CD4-positive, alpha-beta memory T cell (primary cell): Measurements from ENCODE around the gene SLX4IP. TPM values are rescaled to one million over a fixed set of nuclear protein-coding genes. Genes with fewer than 3 reads are reported as not detected.

Source experiments
- CTCF ChIA-PET: fragments of 350-600 bp; sonication (Branson Sonifier 250); formaldehyde crosslinking; loops from one replicate; lab custom pipeline; 2021; ENCODE audit warnings: inconsistent platforms; ENCODE audit not compliant: partially characterized antibody; lab: Charles Lee
- POLR2A ChIA-PET: fragments of 350-600 bp; sonication (Branson Sonifier 250); formaldehyde crosslinking; loops from one replicate; lab custom pipeline; 2021; ENCODE audit not compliant: partially characterized antibody; lab: Charles Lee
- DNase-seq, 5 donors: peaks; one replicate each; pipeline versions ENCODE4 v3.0.0 to v3.0.0-alpha.2; 2020 to 2022; ENCODE audit warnings: mixed read lengths in 1 of 5
- H3K27ac ChIP-seq: one replicate; pipeline ENCODE4 v1.7.0; 2013; ENCODE audit warnings: low read depth, low read length
- H3K27me3 ChIP-seq: 2 replicates; pipeline ENCODE4 v1.7.0; 2013; ENCODE audit warnings: mild to moderate bottlenecking, low read length, moderate library complexity; ENCODE audit not compliant: insufficient read depth
- H3K36me3 ChIP-seq: 2 replicates; pipeline ENCODE4 v1.7.0; 2013; ENCODE audit warnings: mild to moderate bottlenecking, low read length, moderate library complexity; ENCODE audit not compliant: insufficient read depth
- H3K4me1 ChIP-seq: 2 replicates; pipeline ENCODE4 v1.7.0; 2013; ENCODE audit warnings: mild to moderate bottlenecking, low read length, moderate library complexity; ENCODE audit not compliant: insufficient read depth
- H3K4me3 ChIP-seq, 2 donors: one replicate each; pipeline ENCODE4 v1.7.0; 2013; ENCODE audit warnings: low read length in 2 of 2, mild to moderate bottlenecking in 1 of 2
- H3K9me3 ChIP-seq, 2 donors: one replicate each; pipeline ENCODE4 v1.7.0; 2013; ENCODE audit warnings: low read length in 2 of 2, control low read depth in 1 of 2; ENCODE audit not compliant: control insufficient read depth in 1 of 2
- H3K27ac Mint-ChIP-seq, 7 donors: one replicate each; pipeline ENCODE4 v1.8.0; 2020 to 2021; ENCODE audit warnings: mixed read lengths in 7 of 7, mild to moderate bottlenecking in 6 of 7, inconsistent platforms in 3 of 7, moderate library complexity in 3 of 7
- H3K27me3 Mint-ChIP-seq, 2 donors: one replicate each; pipeline ENCODE4 v1.8.0; 2020 to 2021; ENCODE audit warnings: mixed read lengths in 2 of 2
- H3K36me3 Mint-ChIP-seq, 2 donors: one replicate each; pipeline ENCODE4 v1.8.0; 2020 to 2021; ENCODE audit warnings: mixed read lengths in 2 of 2, inconsistent platforms in 1 of 2, mild to moderate bottlenecking in 1 of 2
- H3K4me1 Mint-ChIP-seq, 4 donors: one replicate each; pipeline ENCODE4 v1.8.0; 2020 to 2021; ENCODE audit warnings: mixed read lengths in 4 of 4, mild to moderate bottlenecking in 1 of 4
- H3K4me3 Mint-ChIP-seq, 8 donors: one replicate each; pipeline ENCODE4 v1.8.0; 2020 to 2021; ENCODE audit warnings: mixed read lengths in 8 of 8, mild to moderate bottlenecking in 7 of 8, moderate library complexity in 6 of 8, inconsistent platforms in 3 of 8
- H3K9me3 Mint-ChIP-seq, 8 donors: one replicate each; pipeline ENCODE4 v1.8.0; 2020 to 2021; ENCODE audit warnings: mixed read lengths in 8 of 8, mild to moderate bottlenecking in 5 of 8, inconsistent platforms in 3 of 8, moderate library complexity in 1 of 8
- intact Hi-C: fragments of 100-400 bp; cut with micrococcal nuclease; formaldehyde crosslinking; loops from one replicate; pipeline ENCODE4 v1.15.1; 2023
- polyA plus RNA-seq, 2 donors: library from polyadenylated mRNA; unstranded; fragments of 300-500 nt; fragmentation: Illumina TruSeq; gene quantifications; one replicate each; pipeline ENCODE4 v1.2.3, GENCODE V29; 2021
- total RNA-seq, 2 experiments: library from RNA; stranded (reverse); gene quantifications; one replicate each; pipeline ENCODE4 v1.2.3, GENCODE V29; 2021

The SLX4IP gene
- total and polyA plus RNA-seq, 4 experiments from 2014 or later: 1.5 to 6.6 (median 4.0) TPM

DNA sequence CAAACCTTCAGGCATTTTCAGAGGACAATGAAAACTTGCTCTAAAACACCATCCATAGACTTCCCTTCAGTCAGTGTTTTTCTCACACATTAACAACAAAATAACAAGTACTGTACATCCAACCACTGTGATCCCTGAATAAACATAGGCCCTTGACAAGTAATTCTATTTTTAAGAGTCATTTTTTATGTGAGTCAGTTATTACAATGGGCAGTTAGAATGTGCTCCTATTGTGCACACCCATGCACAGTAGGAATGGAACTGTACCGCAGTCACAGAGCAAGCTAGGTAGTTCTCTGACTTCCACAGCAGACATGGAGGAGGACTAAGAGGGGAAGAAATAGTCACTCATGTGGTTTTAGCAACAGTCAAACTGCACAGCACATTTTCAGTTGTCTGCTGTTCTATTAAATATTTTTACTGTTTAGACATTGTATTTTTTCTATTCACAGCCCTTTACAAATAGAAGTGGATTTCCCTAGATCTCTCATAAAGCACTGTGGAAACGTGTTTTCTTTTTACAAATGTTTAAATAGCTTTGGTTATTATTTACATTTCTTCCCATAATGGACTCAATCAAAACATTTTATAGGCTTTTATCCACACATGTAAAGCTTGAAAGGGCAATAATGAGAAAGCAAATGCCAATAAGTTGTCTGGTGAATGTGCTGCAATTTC is 138.3 kb downstream of the SLX4IP start:
- intact Hi-C loops: no loop called here
- no peaks in the 10 kb centered on the region for H3K27me3 Mint-ChIP-seq
- H3K4me3 ChIP-seq: no peak overlapping the region
- H3K4me3 Mint-ChIP-seq: no peak overlapping the region
- no peak overlapping the region for H3K27ac ChIP-seq
- ChIA-PET CTCF (no interaction called here), POLR2A (no interaction called here)
- H3K4me1 ChIP-seq: peaks cover 12% of the 10 kb centered on the region
- no peaks in the 10 kb centered on the region for H3K9me3 Mint-ChIP-seq
- no peak for DNase-seq
- peaks cover 13 to 28% (median 24%) of the 10 kb centered on the region in 4 donors for H3K4me1 Mint-ChIP-seq
- H3K9me3 ChIP-seq: no peaks in the 10 kb centered on the region
- H3K36me3 Mint-ChIP-seq: peaks cover 13 to 32% of the 10 kb centered on the region in 2 donors
- no peak overlapping the region for H3K27ac Mint-ChIP-seq
- H3K27me3 ChIP-seq: no peaks in the 10 kb centered on the region
- H3K36me3 ChIP-seq: no peaks in the 10 kb centered on the region

DNA sequence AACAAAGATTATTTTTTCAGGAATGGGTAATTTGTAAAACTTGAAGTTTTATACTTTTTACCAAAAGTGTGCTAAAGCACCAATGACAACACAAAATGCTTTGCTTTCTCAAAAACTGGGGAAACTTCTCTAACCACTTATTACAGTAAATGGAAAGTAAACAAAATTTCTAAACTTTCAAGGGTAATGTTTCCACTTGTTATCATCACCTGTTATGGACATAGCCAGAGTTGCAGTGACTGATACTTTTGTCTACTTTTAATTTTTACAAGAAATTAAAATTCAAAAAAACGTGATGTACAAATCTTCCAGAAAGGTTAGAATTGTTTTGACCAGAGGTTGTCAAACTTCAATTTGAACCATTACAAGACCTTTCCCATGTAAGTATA is 138.8 kb downstream of the SLX4IP start:
- Histone ChIP-seq H3K27ac (no peak overlapping the region), H3K4me3 (no peak overlapping the region), H3K4me1 (peaks cover 12% of the 10 kb centered on the region), H3K36me3 (no peaks in the 10 kb centered on the region), H3K27me3 (no peaks in the 10 kb centered on the region), H3K9me3 (no peaks in the 10 kb centered on the region)
- intact Hi-C loops: no loop called here
- POLR2A ChIA-PET: no interaction called here
- Mint-ChIP-seq H3K4me1 (peaks cover 15 to 29% (median 24%) of the 10 kb centered on the region in 4 donors), H3K36me3 (peaks cover 13 to 36% of the 10 kb centered on the region in 2 donors), H3K4me3 (no peak overlapping the region), H3K27me3 (no peaks in the 10 kb centered on the region), H3K9me3 (no peaks in the 10 kb centered on the region), H3K27ac (no peak overlapping the region)
- CTCF ChIA-PET: no interaction called here
- DNase-seq: no peak

DNA sequence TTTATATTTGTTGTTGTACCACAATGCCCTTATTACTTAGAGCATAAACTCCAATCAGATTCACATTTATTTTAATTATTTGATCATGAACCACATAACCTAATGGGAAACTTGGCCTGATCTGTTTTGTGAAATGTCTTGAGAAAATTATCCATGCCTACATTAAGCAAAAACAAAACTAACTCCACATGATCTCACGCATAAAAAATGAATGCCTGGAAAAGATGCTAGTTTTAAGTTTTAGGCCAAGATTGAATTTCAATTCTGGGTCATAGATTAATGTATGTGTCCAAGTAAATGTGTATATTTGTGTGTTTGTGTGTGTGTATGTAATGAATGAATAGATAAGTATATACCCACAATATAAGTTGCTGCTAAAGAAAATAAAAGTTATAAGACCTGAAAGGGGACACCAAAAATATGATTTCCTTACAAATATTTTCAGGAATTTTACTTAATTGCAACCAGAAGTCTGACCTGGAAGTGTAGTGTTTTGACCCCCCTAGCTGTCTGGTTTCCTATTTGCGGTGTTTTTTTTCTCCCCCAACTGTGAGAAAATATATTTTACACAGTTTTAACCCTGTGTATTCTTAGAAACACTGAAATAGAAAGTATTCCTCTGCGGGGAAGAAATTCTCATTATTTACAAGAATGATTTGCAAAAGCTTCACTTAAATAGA is 141.4 kb downstream of the SLX4IP start:
- Histone ChIP-seq H3K27ac (no peak overlapping the region), H3K4me3 (no peak overlapping the region), H3K4me1 (peaks cover 5% of the 10 kb centered on the region), H3K27me3 (no peaks in the 10 kb centered on the region), H3K9me3 (no peaks in the 10 kb centered on the region), H3K36me3 (no peaks in the 10 kb centered on the region)
- Mint-ChIP-seq H3K9me3 (no peaks in the 10 kb centered on the region), H3K27ac (no peak overlapping the region), H3K4me1 (peaks cover 9 to 25% (median 14%) of the 10 kb centered on the region in 4 donors), H3K4me3 (no peak overlapping the region), H3K27me3 (no peaks in the 10 kb centered on the region), H3K36me3 (peaks cover 7 to 38% of the 10 kb centered on the region in 2 donors)
- CTCF ChIA-PET: interaction anchor here (1.2 kb wide), 1 partner anchor 14 kb away, joined by 4 read pairs; no protein-coding TSS in a partner anchor
- POLR2A ChIA-PET: interaction anchor here (0.6 kb wide), 1 partner anchor 150 kb away, joined by 4 read pairs; no protein-coding TSS in a partner anchor
- intact Hi-C loops: no loop called here
- DNase-seq: no peak

- Mint-ChIP-seq H3K27me3 (no peaks in the 10 kb centered on the region), H3K4me1 (peaks cover 4 to 17% (median 6%) of the 10 kb centered on the region in 4 donors), H3K36me3 (peaks cover 7 to 41% of the 10 kb centered on the region in 2 donors), H3K27ac (no peak overlapping the region), H3K9me3 (no peaks in the 10 kb centered on the region), H3K4me3 (no peak overlapping the region)
- no peaks in the 10 kb centered on the region for H3K4me1 ChIP-seq
- POLR2A ChIA-PET: no interaction called here
- no peak overlapping the region for H3K4me3 ChIP-seq
- no peaks in the 10 kb centered on the region for H3K36me3 ChIP-seq
- no peak overlapping the region for H3K27ac ChIP-seq
- no peaks in the 10 kb centered on the region for H3K27me3 ChIP-seq
- intact Hi-C loops: no loop called here
- CTCF ChIA-PET: no interaction called here
- DNase-seq: no peak
- H3K9me3 ChIP-seq: no peaks in the 10 kb centered on the region
These were observed 142.5 kb downstream of the SLX4IP start for GRCh38 chr20:10577648-10578047.

DNA sequence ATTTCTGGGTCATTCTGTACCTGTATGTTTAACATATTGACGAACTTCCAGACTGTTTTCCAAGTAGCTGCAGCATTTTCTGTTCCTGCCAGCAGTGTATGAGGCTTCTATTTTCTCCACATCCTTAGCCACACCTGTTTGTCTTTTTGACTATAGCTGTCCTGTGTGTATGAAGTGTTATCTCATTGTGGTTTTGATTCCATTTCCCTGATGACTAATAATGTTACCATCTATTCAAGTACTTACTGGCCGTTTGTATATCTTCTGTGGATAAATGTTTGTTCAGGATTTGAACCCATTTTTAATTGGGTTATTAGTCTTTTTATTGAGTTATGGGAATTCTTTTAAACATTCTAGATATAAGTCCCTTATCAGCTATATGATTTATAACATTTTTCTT is 143.5 kb downstream of the SLX4IP start:
- Histone ChIP-seq H3K9me3 (no peaks in the 10 kb centered on the region), H3K27ac (no peak overlapping the region), H3K27me3 (no peaks in the 10 kb centered on the region), H3K4me3 (no peak overlapping the region), H3K36me3 (no peaks in the 10 kb centered on the region), H3K4me1 (no peaks in the 10 kb centered on the region)
- Mint-ChIP-seq H3K36me3 (peaks cover 5 to 35% of the 10 kb centered on the region in 2 donors), H3K27ac (no peak overlapping the region), H3K27me3 (no peaks in the 10 kb centered on the region), H3K4me1 (peaks cover 4 to 12% (median 6%) of the 10 kb centered on the region in 4 donors), H3K9me3 (no peaks in the 10 kb centered on the region), H3K4me3 (no peak overlapping the region)
- POLR2A ChIA-PET: no interaction called here
- CTCF ChIA-PET: interaction anchor here (0.6 kb wide), 1 partner anchor 9 kb away, joined by 3 read pairs; no protein-coding TSS in a partner anchor
- no peak for DNase-seq
- intact Hi-C loops: no loop called here

- ChIA-PET POLR2A (no interaction called here), CTCF (no interaction called here)
- DNase-seq: no peak
- no peaks in the 10 kb centered on the region for H3K9me3 Mint-ChIP-seq
- intact Hi-C loops: no loop called here
- peaks cover 3 to 12% (median 5%) of the 10 kb centered on the region in 4 donors for H3K4me1 Mint-ChIP-seq
- Histone ChIP-seq H3K27me3 (no peaks in the 10 kb centered on the region), H3K36me3 (no peaks in the 10 kb centered on the region), H3K9me3 (no peaks in the 10 kb centered on the region), H3K4me3 (no peak overlapping the region), H3K4me1 (no peaks in the 10 kb centered on the region), H3K27ac (no peak overlapping the region)
- no peaks in the 10 kb centered on the region for H3K27me3 Mint-ChIP-seq
- H3K27ac Mint-ChIP-seq: no peak overlapping the region
- no peak overlapping the region for H3K4me3 Mint-ChIP-seq
- H3K36me3 Mint-ChIP-seq: peaks cover 5 to 30% of the 10 kb centered on the region in 2 donors
These were observed 144.8 kb downstream of the SLX4IP start for GRCh38 chr20:10579942-10580341.

- intact Hi-C loops: no loop called here
- no peak overlapping the region for H3K4me3 ChIP-seq
- Mint-ChIP-seq H3K4me3 (no peak overlapping the region), H3K9me3 (no peaks in the 10 kb centered on the region), H3K4me1 (peaks cover 3 to 12% (median 5%) of the 10 kb centered on the region in 4 donors), H3K36me3 (peaks cover 2 to 30% of the 10 kb centered on the region in 2 donors), H3K27me3 (no peaks in the 10 kb centered on the region), H3K27ac (no peak overlapping the region)
- no peaks in the 10 kb centered on the region for H3K9me3 ChIP-seq
- POLR2A ChIA-PET: no interaction called here
- no peaks in the 10 kb centered on the region for H3K36me3 ChIP-seq
- DNase-seq: no peak
- H3K4me1 ChIP-seq: no peaks in the 10 kb centered on the region
- CTCF ChIA-PET: interaction anchor here (1.5 kb wide), 1 partner anchor 29 kb away, joined by 3 read pairs; no protein-coding TSS in a partner anchor
- H3K27ac ChIP-seq: no peak overlapping the region
- H3K27me3 ChIP-seq: no peaks in the 10 kb centered on the region
These were observed 145.6 kb downstream of the SLX4IP start for GRCh38 chr20:10580700-10581099.
